ENCODE data around the gene HIGD1C.
"Not testable (repeated sequence)": the region's sequence is repeated elsewhere in the genome, so short reads cannot be mapped to it uniquely, and the experiment has no call there.

The HIGD1C gene

GRCh38 chr12:50986966-50987737 lies 34.8 kb downstream of the HIGD1C start:
- peak; percentile 38 for DNase-seq

- DNase-seq = no peak
Measured at GRCh38 chr12:50988051-50988450, 35.7 kb downstream of the HIGD1C start.

GRCh38 chr12:50988871-50989270 lies 36.5 kb downstream of the HIGD1C start:
- DNase-seq = no peak

- no peak for DNase-seq
Measured at GRCh38 chr12:50990147-50990727, 37.9 kb downstream of the HIGD1C start.

DNA sequence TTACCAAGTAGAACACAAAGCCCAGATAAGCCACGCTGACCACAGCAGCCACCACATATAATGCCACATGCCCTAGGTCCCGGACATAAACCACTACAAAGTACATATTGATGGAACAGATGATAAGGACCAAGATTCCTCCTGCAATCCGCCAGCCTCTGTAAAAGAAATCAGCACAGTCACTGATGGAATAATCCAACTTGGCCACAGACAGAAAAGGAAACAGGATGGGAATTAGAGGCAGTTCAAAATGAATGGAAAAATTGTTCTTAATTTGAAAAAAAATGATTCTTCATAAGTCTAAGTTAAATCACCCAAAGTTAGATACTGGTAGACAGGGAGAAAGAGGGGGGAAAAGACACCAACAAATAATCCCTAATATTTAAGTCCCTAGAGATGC lies 38.4 kb downstream of the HIGD1C start:
- no peak for DNase-seq

DNA sequence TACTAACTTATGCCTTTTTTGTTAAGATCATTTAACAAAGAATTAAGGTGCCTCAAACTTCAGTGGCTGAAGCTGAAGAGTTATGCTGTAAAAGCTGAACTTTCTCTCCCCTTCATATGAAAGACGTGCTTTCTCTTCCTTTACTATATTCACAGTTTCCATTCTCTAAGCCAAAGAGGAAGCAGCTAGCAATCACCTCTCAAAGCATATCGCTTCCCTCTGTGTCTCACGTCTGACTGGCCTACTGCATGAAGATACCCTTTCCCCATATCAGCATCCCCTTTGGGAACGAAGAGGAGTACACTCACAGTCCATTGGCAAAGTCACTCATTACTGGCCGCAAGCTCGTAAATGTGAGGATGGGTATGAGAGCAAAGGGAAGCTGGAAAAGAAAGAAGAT lies 38.9 kb downstream of the HIGD1C start:
- DNase-seq = peak; percentile 71

- no peak for DNase-seq
Measured at GRCh38 chr12:50992819-50993218, 40.5 kb downstream of the HIGD1C start.

- no peak for DNase-seq
Measured at GRCh38 chr12:50999093-50999492, 46.7 kb downstream of the HIGD1C start.

- no peak for DNase-seq
Measured at GRCh38 chr12:51000245-51000644, 47.9 kb downstream of the HIGD1C start.

GRCh38 chr12:51001799-51002198 lies 49.5 kb downstream of the HIGD1C start:
- no peak for DNase-seq

- no peak for DNase-seq
Measured at GRCh38 chr12:51004504-51004903, 52.2 kb downstream of the HIGD1C start.

DNA sequence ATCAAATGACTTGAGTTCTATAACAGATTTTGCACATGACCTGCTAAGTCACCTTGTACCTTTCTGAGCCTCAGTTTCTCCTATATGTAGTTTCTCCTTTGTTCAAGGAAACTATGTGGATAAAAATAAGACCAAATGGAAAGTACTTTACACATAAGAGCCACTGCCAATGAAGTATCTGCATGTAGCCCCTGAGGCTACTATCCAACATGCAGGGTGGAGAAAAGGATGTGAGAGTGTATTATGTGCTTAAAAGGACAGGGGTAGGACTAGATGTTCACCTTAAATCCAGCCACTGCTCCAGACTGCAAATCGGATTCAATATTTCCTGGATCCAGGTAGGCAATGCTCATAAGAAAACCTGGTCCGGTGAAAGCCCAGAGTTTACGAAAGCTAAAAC lies 52.7 kb downstream of the HIGD1C start:
- DNase-seq = no peak

DNA sequence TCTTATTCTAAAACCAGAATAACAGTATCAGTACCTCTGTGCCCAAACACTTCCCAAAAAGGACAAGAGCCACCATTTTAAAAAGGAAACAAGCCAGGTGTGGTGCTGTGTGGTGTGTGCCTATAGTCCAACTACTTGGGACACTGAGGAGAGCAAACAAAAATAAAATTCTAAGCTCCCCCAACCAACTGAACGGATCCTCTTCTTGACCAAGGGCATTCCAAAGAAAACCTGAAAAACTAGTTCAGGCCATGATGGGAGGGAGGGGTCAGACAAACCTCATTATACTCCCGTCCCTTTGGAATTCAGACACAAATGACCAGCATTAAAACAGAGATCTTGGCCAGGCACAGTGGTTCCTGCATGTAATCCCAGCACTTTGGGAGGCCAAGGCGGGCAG lies 53.3 kb downstream of the HIGD1C start:
- no peak for DNase-seq

DNA sequence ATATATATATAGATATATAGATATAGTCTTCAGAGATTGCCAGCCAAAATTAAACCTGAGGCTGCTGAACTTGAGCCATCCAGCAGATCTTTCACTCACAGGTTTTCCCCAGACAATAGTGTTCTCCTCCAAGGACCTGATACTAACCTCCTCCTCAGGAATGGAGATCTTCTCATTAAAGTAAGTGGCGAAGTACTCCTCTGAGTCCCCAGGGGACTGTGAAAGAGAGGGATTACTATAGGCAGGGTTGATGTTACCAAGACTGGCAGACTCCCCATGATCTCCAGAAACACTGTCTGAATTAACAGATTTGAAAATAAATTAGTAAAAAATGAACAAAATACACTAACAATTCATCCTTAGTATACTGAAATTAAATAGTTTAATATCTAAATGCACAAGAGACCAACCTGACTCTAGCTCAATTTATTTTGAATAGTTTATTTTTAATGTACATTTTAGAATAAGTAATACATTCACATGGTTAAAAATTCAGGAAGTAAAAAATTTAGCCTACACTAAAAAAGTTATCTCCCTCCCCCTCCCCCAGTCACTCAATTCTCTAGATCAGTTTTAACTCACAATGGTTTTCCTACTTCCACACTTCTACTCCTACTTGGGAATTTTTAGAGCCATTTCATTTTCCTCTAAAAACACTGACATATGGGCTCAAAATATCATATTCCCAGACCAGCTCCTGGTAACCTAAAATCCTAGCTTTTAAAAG lies 56.1 kb downstream of the HIGD1C start:
- DNase-seq = no peak

DNA sequence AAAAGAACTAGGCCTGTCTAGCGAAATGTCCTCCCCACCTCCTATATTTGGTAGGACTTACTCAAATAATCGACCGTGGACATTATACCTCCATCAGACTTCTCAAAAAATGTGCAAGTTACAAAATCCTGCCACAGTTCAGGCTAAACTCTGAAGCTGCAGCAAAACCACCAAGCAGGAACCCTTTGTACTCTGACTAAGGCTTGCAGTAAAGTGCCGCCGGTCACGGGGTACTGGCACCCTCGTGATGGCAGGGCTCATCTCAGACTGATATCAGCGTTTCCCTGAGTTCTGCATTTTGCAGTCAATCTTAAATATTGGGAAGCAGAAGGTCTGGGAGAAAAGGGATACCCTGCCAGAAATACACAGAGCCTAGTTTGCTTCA lies 56.7 kb downstream of the HIGD1C start:
- peak; percentile 82 for DNase-seq

- no peak for DNase-seq
Measured at GRCh38 chr12:51011955-51012354, 59.6 kb downstream of the HIGD1C start.

DNA sequence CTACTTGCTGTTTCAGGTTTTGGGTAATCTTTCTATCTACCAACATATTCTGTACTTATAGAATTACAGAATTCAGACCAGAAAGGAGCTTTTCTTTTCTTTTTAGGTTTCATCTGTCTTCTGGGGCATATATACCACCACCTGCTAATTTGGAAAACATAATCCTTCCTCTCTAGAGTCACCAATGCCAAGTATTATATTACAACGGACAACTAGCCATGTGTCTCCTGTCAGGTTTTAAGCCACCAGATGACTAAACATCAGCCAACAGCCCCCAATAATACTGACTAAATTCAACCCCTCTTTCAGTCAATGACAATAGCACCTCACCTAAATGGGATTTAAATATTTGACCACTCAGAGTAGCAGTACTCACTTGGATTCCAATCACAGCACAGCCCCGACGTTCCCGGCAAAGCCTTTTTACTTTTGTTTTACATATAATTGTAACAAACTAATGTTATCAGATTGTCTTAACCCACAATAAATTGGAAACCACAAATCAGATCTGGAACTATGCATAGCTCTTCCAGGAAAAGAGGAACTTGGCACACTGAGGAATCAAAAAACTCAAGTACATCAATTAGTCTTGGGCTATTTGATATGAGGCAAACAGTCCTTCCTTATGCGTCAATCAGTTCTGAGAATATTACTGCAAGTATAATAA lies 60.4 kb downstream of the HIGD1C start:
- no peak for DNase-seq

DNA sequence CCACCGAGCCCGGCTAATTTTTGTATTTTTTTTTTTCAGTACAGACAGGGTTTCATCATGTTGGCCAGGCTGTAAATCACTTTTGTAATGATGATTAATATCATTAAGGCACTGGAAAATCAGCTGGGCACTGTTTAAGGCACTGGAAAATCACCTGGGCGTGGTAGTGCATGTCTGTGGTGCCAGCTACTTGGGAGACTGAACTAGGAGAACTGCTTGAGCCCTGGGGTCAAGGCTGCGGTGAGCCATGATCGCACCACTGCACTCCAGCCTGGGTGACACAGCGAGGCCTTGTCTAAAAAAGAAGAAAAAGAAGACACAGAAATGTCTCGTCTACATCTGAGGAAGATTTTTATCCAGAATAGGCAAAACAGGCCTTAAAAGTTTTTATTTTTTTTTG lies 61.1 kb downstream of the HIGD1C start:
- DNase-seq = no peak

DNA sequence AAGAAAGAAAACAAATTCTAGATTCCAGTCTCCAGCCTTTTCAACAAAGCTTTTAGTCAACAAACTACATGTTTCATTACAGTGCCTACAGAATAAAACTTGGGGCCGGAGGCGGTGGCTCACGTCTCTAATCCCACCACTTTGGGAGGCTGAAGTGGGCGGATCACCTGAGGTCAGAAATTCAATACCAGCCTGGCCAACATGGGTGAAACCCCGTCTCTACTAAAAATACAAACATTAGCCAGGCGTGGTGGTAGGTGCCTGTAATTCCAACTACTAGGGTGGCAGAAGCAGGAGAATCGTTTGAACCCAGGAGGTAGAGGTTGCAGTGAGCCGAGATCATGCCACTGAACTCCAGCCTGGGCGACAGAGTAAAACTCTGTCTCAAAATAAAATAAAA lies 62.1 kb downstream of the HIGD1C start:
- DNase-seq = not testable (repeated sequence)

DNA sequence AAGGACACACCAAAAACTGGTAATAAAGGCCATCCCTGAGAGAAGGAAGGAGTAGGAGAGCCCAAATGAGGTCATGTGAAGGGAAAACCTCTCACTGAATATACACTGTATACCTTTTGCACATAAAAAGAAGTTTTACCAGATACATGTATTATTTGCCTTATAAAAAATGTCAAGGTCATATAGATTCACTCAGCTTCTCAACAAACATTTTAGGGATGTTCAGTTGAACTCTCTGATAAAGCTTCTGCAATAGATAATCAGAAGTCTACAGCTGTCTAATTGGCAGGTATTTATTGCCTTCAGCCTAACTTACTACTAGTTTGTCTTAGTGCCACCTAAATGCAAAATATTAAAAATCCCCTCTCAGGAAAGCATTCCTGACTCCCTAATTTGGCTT lies 65.1 kb downstream of the HIGD1C start:
- no peak for DNase-seq

DNA sequence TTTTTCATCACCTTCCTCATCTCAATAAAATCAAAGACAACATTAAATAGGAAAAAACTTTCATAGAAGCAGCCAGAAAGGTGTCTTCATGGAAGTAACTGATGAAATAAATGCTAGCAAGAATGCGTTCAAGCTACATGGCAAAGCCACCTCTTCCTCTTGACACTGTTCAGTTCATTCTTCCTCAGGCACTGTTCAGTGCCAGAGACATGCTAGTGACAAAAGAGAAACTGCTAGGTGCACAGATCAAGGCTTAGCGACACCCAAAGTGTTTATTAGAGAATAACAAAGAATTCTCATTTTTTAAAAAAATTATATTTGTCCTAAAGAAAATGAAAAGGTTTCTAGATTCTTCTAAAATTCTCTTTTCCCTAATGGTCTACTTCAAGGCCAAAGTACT lies 66.6 kb downstream of the HIGD1C start:
- DNase-seq = no peak

GRCh38 chr12:51019927-51020326 lies 67.6 kb downstream of the HIGD1C start:
- no peak for DNase-seq
